ENCODE results near the gene GBP6.

The GBP6 gene

GRCh38 chr1:89363638-89364536 lies at the start of gene GBP6:
TSS of gene GBP6 (plus strand) at chr1:89364059. CDS start at chr1:89368552, 4,493 bp downstream.
- no peak within 1 kb of the TSS for H3K4me3 ChIP-seq (ENCODE audit: low read depth in 1 of 2, low read length in 2 of 2)
- H3K79me2 ChIP-seq (ENCODE audit: insufficient read depth, low read length) = no peaks in the 10 kb centered on the region
- TF ChIP-seq CTCF (IDR thresholded peaks at IDR 0.05; ENCODE audit: borderline replicate concordance, extremely low read depth, low read length, poor library complexity, severe bottlenecking) (no peak), EZH2 (IDR thresholded peaks at IDR 0.05; ENCODE audit: borderline replicate concordance, low read depth, low read length, severe bottlenecking) (no peak)
- no peak within 1 kb of the TSS for H2AFZ ChIP-seq (ENCODE audit: low read depth, low read length)
- H3K9ac ChIP-seq (ENCODE audit: low read depth, low read length) = no peak within 1 kb of the TSS
- no peaks in the 10 kb centered on the region for H4K20me1 ChIP-seq (ENCODE audit: insufficient read depth, low read length)
- H3K36me3 ChIP-seq (ENCODE audit: insufficient read depth, low read length) = no peaks in the 10 kb centered on the region
- ATAC-seq (ENCODE audit: insufficient read depth, low read depth) (no peak), DNase-seq (no peak)
- H3K27me3 ChIP-seq (ENCODE audit: insufficient read depth, low read length, poor library complexity) = no peaks in the 10 kb centered on the region
- no peak within 1 kb of the TSS for H3K27ac ChIP-seq (ENCODE audit: low read length)
- no peak within 1 kb of the TSS for H3K4me2 ChIP-seq (ENCODE audit: insufficient read depth, low read length)
- H3K4me1 ChIP-seq (ENCODE audit: insufficient read depth, low read length) = peaks cover 6% of the 10 kb centered on the region; the same call in 1 of the 2 replicates
- no peaks in the 10 kb centered on the region for H3K9me3 ChIP-seq (ENCODE audit: insufficient read depth, low read length, severe bottlenecking)

DNA sequence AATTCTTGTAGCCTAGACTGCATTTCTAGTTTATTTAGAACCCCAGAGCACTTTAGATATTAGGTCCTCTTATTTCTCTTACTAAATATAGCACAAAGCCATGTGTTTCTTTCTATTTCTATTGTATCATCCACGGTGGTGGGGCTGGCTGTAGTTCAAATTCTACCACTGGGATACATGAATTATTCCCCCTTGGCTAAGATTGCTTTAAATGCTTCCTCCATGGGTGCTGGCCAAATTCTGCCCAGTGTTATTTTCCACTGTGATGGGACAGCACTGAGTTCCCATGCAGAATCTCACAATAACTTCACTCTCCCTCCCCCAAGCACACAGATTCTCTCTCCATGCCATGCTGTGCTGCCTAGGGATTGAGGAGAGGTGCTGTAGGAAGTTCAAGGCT lies 41.5 kb upstream of the GBP6 start:
- DNase-seq (no peak), ATAC-seq (ENCODE audit: insufficient read depth, low read depth) (no peak)
- TF ChIP-seq EZH2 (IDR thresholded peaks at IDR 0.05; ENCODE audit: borderline replicate concordance, low read depth, low read length, severe bottlenecking) (no peak), CTCF (IDR thresholded peaks at IDR 0.05; ENCODE audit: borderline replicate concordance, extremely low read depth, low read length, poor library complexity, severe bottlenecking) (no peak)
- Histone ChIP-seq H2AFZ (ENCODE audit: low read depth, low read length) (no peak overlapping the region), H4K20me1 (ENCODE audit: insufficient read depth, low read length) (no peaks in the 10 kb centered on the region), H3K79me2 (ENCODE audit: insufficient read depth, low read length) (no peaks in the 10 kb centered on the region), H3K4me3 (ENCODE audit: low read depth in 1 of 2, low read length in 2 of 2) (no peak overlapping the region), H3K9me3 (ENCODE audit: insufficient read depth, low read length, severe bottlenecking) (peaks cover 13% of the 10 kb centered on the region), H3K4me2 (ENCODE audit: insufficient read depth, low read length) (no peak overlapping the region), H3K27ac (ENCODE audit: low read length) (no peak overlapping the region), H3K36me3 (ENCODE audit: insufficient read depth, low read length) (no peaks in the 10 kb centered on the region), H3K27me3 (ENCODE audit: insufficient read depth, low read length, poor library complexity) (no peaks in the 10 kb centered on the region), H3K9ac (ENCODE audit: low read depth, low read length) (no peak overlapping the region), H3K4me1 (ENCODE audit: insufficient read depth, low read length) (no peaks in the 10 kb centered on the region)

- Histone ChIP-seq H2AFZ (ENCODE audit: low read depth, low read length) (no peak overlapping the region), H3K9ac (ENCODE audit: low read depth, low read length) (no peak overlapping the region), H3K4me1 (ENCODE audit: insufficient read depth, low read length) (no peaks in the 10 kb centered on the region), H3K4me3 (ENCODE audit: low read depth in 1 of 2, low read length in 2 of 2) (no peak overlapping the region), H3K4me2 (ENCODE audit: insufficient read depth, low read length) (no peak overlapping the region), H3K79me2 (ENCODE audit: insufficient read depth, low read length) (no peaks in the 10 kb centered on the region), H3K36me3 (ENCODE audit: insufficient read depth, low read length) (no peaks in the 10 kb centered on the region), H3K27ac (ENCODE audit: low read length) (no peak overlapping the region), H4K20me1 (ENCODE audit: insufficient read depth, low read length) (no peaks in the 10 kb centered on the region), H3K9me3 (ENCODE audit: insufficient read depth, low read length, severe bottlenecking) (no peaks in the 10 kb centered on the region), H3K27me3 (ENCODE audit: insufficient read depth, low read length, poor library complexity) (no peaks in the 10 kb centered on the region)
- TF ChIP-seq CTCF (IDR thresholded peaks at IDR 0.05; ENCODE audit: borderline replicate concordance, extremely low read depth, low read length, poor library complexity, severe bottlenecking) (no peak), EZH2 (IDR thresholded peaks at IDR 0.05; ENCODE audit: borderline replicate concordance, low read depth, low read length, severe bottlenecking) (no peak)
- DNase-seq (no peak), ATAC-seq (ENCODE audit: insufficient read depth, low read depth) (no peak)
These were observed 32.0 kb upstream of the GBP6 start for GRCh38 chr1:89331890-89332289.
